ENCODE measurements around the gene FAM174B. TPM values are rescaled to one million over a fixed set of nuclear protein-coding genes. Genes with fewer than 3 reads are reported as not detected.
A peak's percentile ranks its signal among the peaks of the same experiment; 100 is the strongest.

FAM174B gene
- total RNA-seq, 4 donors from 2014 or later, result 51.9 to 69.4 (median 61.4) TPM

GRCh38 chr15:92650256-92650655, 5.3 kb downstream of the FAM174B start:
- WGBS, 2 donors, result 25 to 42% methylated on average over 9 of the region's 9 CpGs
- H3K36me3 ChIP-seq, result no peaks in the 10 kb centered on the region
- peaks cover 74 to 85% of the 10 kb centered on the region in 2 donors for H3K4me1 ChIP-seq
- H3K9me3 ChIP-seq, result no peaks in the 10 kb centered on the region
- H3K27me3 ChIP-seq, result no peaks in the 10 kb centered on the region
- peak; percentile 87 for DNase-seq
- H3K27ac ChIP-seq, result peak overlapping the region; percentile 62 to 97 (median 62)
- H3K4me3 ChIP-seq (replicated peaks in 1 of 3), result no peak overlapping the region
- intact Hi-C loops (cut with DNase I), result no loop called here
- TF ChIP-seq CTCF (IDR thresholded peaks at IDR 0.05) (no peak), POLR2A (IDR thresholded peaks at IDR 0.05) (no peak)

GRCh38 chr15:92648190-92648875, 7.2 kb downstream of the FAM174B start:
- H3K27ac ChIP-seq, result peak overlapping the region; percentile 81 to 90 (median 83)
- no peaks in the 10 kb centered on the region for H3K27me3 ChIP-seq
- H3K36me3 ChIP-seq, result no peaks in the 10 kb centered on the region
- intact Hi-C loops (cut with DNase I), result no loop called here
- no peaks in the 10 kb centered on the region for H3K9me3 ChIP-seq
- H3K4me1 ChIP-seq, result peaks cover 86 to 87% of the 10 kb centered on the region in 2 donors
- no peak for DNase-seq
- H3K4me3 ChIP-seq (replicated peaks in 1 of 3), result no peak overlapping the region
- TF ChIP-seq POLR2A (IDR thresholded peaks at IDR 0.05) (no peak), CTCF (IDR thresholded peaks at IDR 0.05) (no peak)
- WGBS, 2 donors, result 55 to 59% methylated on average over 8 of the region's 8 CpGs

GRCh38 chr15:92647467-92648163, 8.0 kb downstream of the FAM174B start:
- H3K27me3 ChIP-seq, result no peaks in the 10 kb centered on the region
- 86 to 91% methylated on average over 1 of the region's 1 CpG for WGBS, 2 donors
- TF ChIP-seq POLR2A (IDR thresholded peaks at IDR 0.05) (no peak), CTCF (IDR thresholded peaks at IDR 0.05) (no peak)
- H3K4me1 ChIP-seq, result peaks cover 79 to 80% of the 10 kb centered on the region in 2 donors
- intact Hi-C loops (cut with DNase I), result no loop called here
- H3K9me3 ChIP-seq, result no peaks in the 10 kb centered on the region
- H3K36me3 ChIP-seq, result no peaks in the 10 kb centered on the region
- H3K27ac ChIP-seq, result peak overlapping the region; percentile 81 to 90 (median 83)
- no peak for DNase-seq
- H3K4me3 ChIP-seq (replicated peaks in 1 of 3), result no peak overlapping the region

GRCh38 chr15:92646216-92646615, 9.4 kb downstream of the FAM174B start:
- peak overlapping the region; percentile 81 to 90 (median 83) for H3K27ac ChIP-seq
- H3K4me1 ChIP-seq, result peaks cover 70 to 71% of the 10 kb centered on the region in 2 donors
- TF ChIP-seq POLR2A (IDR thresholded peaks at IDR 0.05) (no peak), CTCF (IDR thresholded peaks at IDR 0.05) (no peak)
- no peak for DNase-seq
- H3K4me3 ChIP-seq (replicated peaks in 1 of 3), result no peak overlapping the region
- intact Hi-C loops (cut with DNase I), result no loop called here
- H3K9me3 ChIP-seq, result no peaks in the 10 kb centered on the region
- H3K36me3 ChIP-seq, result no peaks in the 10 kb centered on the region
- WGBS, 2 donors, result 95 to 100% methylated on average over 2 of the region's 2 CpGs
- H3K27me3 ChIP-seq, result no peaks in the 10 kb centered on the region

- Histone ChIP-seq H3K4me1 (peaks cover 66 to 70% of the 10 kb centered on the region in 2 donors), H3K4me3 (replicated peaks in 1 of 3) (no peak overlapping the region), H3K27ac (peak overlapping the region; percentile 81 to 90 (median 83)), H3K27me3 (no peaks in the 10 kb centered on the region), H3K9me3 (no peaks in the 10 kb centered on the region), H3K36me3 (no peaks in the 10 kb centered on the region)
- 29 to 43% methylated on average over 2 of the region's 2 CpGs for WGBS, 2 donors
- TF ChIP-seq POLR2A (IDR thresholded peaks at IDR 0.05), result no peak
- no peak for TF ChIP-seq CTCF (IDR thresholded peaks at IDR 0.05)
- DNase-seq, result no peak
- intact Hi-C loops (cut with DNase I), result no loop called here
Measured at GRCh38 chr15:92645731-92646130, 9.8 kb downstream of the FAM174B start.

Data from thyroid gland (tissue), 4 donors.